Endothelial cell of umbilical vein (primary cell): ENCODE results near the gene MAFF. TPM values are rescaled to one million over a fixed set of nuclear protein-coding genes. Genes with fewer than 3 reads are reported as not detected.
A peak's percentile ranks its signal among the peaks of the same experiment; 100 is the strongest.

ENCODE experiments used
- BruUV-seq: library from RNA; stranded (reverse); fragments of 400-500 nt; replicated peaks from 2 replicates; lab custom pipeline; 2021; lab: Mats Ljungman, UMichigan
- CTCF ChIA-PET: fragments of 300-600, 350-600 bp; sonication (Branson Sonifier 250); formaldehyde crosslinking; loops from one replicate; lab custom pipeline; 2021; ENCODE audit warnings: antibody characterized with exemption, inconsistent platforms; lab: Charles Lee
- POLR2A ChIA-PET: fragments of 300-600, 350-600 bp; sonication (Branson Sonifier 250); formaldehyde crosslinking; loops from one replicate; lab custom pipeline; 2021; ENCODE audit warnings: antibody characterized with exemption, inconsistent platforms; lab: Charles Lee
- DNase-seq: peaks from one replicate; pipeline ENCODE4 v3.0.0-alpha.2; 2011; ENCODE audit warnings: low read depth, low spot score
- FAIRE-seq: peaks from 2 replicates; lab custom pipeline; 2011; peaks lifted over from hg19 to GRCh38; lab: Jason Lieb, UNC
- H2AFZ ChIP-seq: 2 replicates; pipeline ENCODE4 v1.6.0; 2012; ENCODE audit warnings: low read depth, low read length, control low read depth, inconsistent platforms
- H3K27ac ChIP-seq: 2 replicates; pipeline ENCODE4 v1.5.1; 2011; ENCODE audit warnings: low read depth, mild to moderate bottlenecking, control low read depth, low read length, moderate library complexity; ENCODE audit not compliant: insufficient read depth
- H3K27me3 ChIP-seq, 2 experiments: 2 replicates each; pipeline versions ENCODE4 v1.6.0 to v1.6.1; 2011; ENCODE audit warnings: low read length in 2 of 2, mixed read lengths in 1 of 2; ENCODE audit not compliant: control insufficient read depth in 2 of 2, insufficient read depth in 2 of 2
- H3K36me3 ChIP-seq, 2 experiments: 2 replicates in 1 of 2; 3 replicates in 1 of 2; pipeline ENCODE4 v1.5.1; 2011; ENCODE audit warnings: low read length in 2 of 2, mild to moderate bottlenecking in 1 of 2, moderate library complexity in 1 of 2; ENCODE audit not compliant: control insufficient read depth in 2 of 2, insufficient read depth in 2 of 2; ENCODE audit errors: extremely low read depth in 1 of 2
- H3K4me1 ChIP-seq: 3 replicates; pipeline ENCODE4 v1.5.1; 2011; ENCODE audit warnings: mild to moderate bottlenecking, low read length; ENCODE audit not compliant: control insufficient read depth, insufficient read depth; ENCODE audit errors: extremely low read depth
- H3K4me2 ChIP-seq: 2 replicates; pipeline ENCODE4 v1.6.1; 2011; ENCODE audit warnings: low read length, control low read depth, mixed read lengths; ENCODE audit not compliant: insufficient read depth
- H3K4me3 ChIP-seq, 3 experiments: fragments of 200-600 bp in 1 of 3; sonication (generic), shearing (Covaris generic) in 1 of 3; replicated peaks in 1 of 3; 2 replicates each; pipeline ENCODE4 v1.5.1; 2011 to 2016; ENCODE audit warnings: control low read depth in 3 of 3, low read length in 3 of 3, mild to moderate bottlenecking in 2 of 3, inconsistent platforms in 1 of 3, low read depth in 1 of 3, moderate library complexity in 1 of 3; ENCODE audit not compliant: insufficient read depth in 1 of 3
- H3K79me2 ChIP-seq: 2 replicates; pipeline ENCODE4 v1.6.0; 2012; ENCODE audit warnings: low read length, inconsistent platforms; ENCODE audit not compliant: control insufficient read depth, insufficient read depth
- H3K9ac ChIP-seq: replicated peaks from 2 replicates; pipeline ENCODE3; 2011; ENCODE audit warnings: low read length, control low read depth; ENCODE audit not compliant: insufficient read depth; ENCODE audit errors: extremely low read depth
- H3K9me1 ChIP-seq: replicated peaks from 3 replicates; pipeline ENCODE4 v1.6.0; 2011; ENCODE audit warnings: mild to moderate bottlenecking, low read length; ENCODE audit not compliant: control insufficient read depth, insufficient read depth; ENCODE audit errors: extremely low read depth
- H3K9me3 ChIP-seq: replicated peaks from 2 replicates; pipeline ENCODE4 v1.5.1; 2012; ENCODE audit warnings: low read length, inconsistent platforms; ENCODE audit not compliant: control insufficient read depth, insufficient read depth
- H4K20me1 ChIP-seq: replicated peaks from 2 replicates; pipeline ENCODE3; 2011; ENCODE audit warnings: mild to moderate bottlenecking, low read length; ENCODE audit not compliant: control insufficient read depth, insufficient read depth; ENCODE audit errors: extremely low read depth
- CTCF ChIP-seq, 2 donors: IDR thresholded peaks; 1 replicate in 1 of 2; 2 replicates in 1 of 2; pipeline ENCODE4 v1.5.1; 2011; ENCODE audit warnings: low read length in 2 of 2, mild to moderate bottlenecking in 2 of 2, moderate library complexity in 2 of 2, control low read depth in 1 of 2, inconsistent platforms in 1 of 2, low read depth in 1 of 2; ENCODE audit not compliant: insufficient read depth in 1 of 2; ENCODE audit errors: extremely low read depth in 1 of 2
- EZH2 ChIP-seq: IDR thresholded peaks from 2 replicates; pipeline ENCODE4 v1.6.1; 2012; ENCODE audit warnings: borderline replicate concordance, low read depth, mild to moderate bottlenecking, moderate library complexity, low read length, inconsistent platforms; ENCODE audit not compliant: severe bottlenecking
- FOS ChIP-seq: IDR thresholded peaks from 2 replicates; pipeline ENCODE4 v1.6.1; 2011; ENCODE audit warnings: mild to moderate bottlenecking, low read length, moderate library complexity, borderline replicate concordance; ENCODE audit not compliant: insufficient read depth
- GATA2 ChIP-seq: IDR thresholded peaks from 2 replicates; pipeline ENCODE4 v1.7.0; 2011; ENCODE audit warnings: low read depth, mild to moderate bottlenecking, moderate library complexity, mixed read lengths, low read length; ENCODE audit not compliant: insufficient read length, insufficient read depth
- JUN ChIP-seq: IDR thresholded peaks from 2 replicates; pipeline ENCODE4 v1.6.1; 2011; ENCODE audit warnings: borderline replicate concordance, low read depth; ENCODE audit not compliant: insufficient read length, insufficient read depth
- MAX ChIP-seq: IDR thresholded peaks from 2 replicates; pipeline ENCODE4 v1.6.1; 2011; ENCODE audit not compliant: insufficient read depth, insufficient read length
- MYC ChIP-seq: IDR thresholded peaks from one replicate; pipeline ENCODE4 v1.6.1; 2011; ENCODE audit warnings: mild to moderate bottlenecking, low read depth, low read length
- POLR2A ChIP-seq: IDR thresholded peaks from 2 replicates; pipeline ENCODE4 v1.6.1; 2012; ENCODE audit warnings: low read depth, mild to moderate bottlenecking, control low read depth, low read length
- POLR2AphosphoS5 ChIP-seq: IDR thresholded peaks from 2 replicates; pipeline ENCODE4 v1.6.1; 2012; ENCODE audit warnings: low read depth, mild to moderate bottlenecking, control low read depth, low read length, moderate library complexity; ENCODE audit not compliant: insufficient read depth
- dilution Hi-C: fragments of 300-500 bp; cut with MboI; formaldehyde crosslinking; loops from one replicate; pipeline ENCODE4 v1.15.0; 2019; ENCODE audit warnings: low sequenced_read_pairs; ENCODE audit not compliant: extremely low pct_ligation_motif_present
- intact Hi-C: fragments of 100-400 bp; cut with micrococcal nuclease; formaldehyde crosslinking; loops from one replicate; pipeline ENCODE4 v1.10.0; 2022
- polyA plus RNA-seq, 4 experiments: library from polyadenylated mRNA; depleted of rRNA in 3 of 4; stranded (reverse) in 3 of 4; unstranded in 1 of 4; fragments of >200 nt; gene quantifications; 2 replicates each; pipeline versions ENCODE4 v1.2.1 to v1.2.3, GENCODE V29; 2011 to 2012; ENCODE audit warnings: missing spikeins in 1 of 4
- total RNA-seq: library from RNA; stranded (reverse); gene quantifications from 2 replicates; pipeline ENCODE4 v1.2.3, GENCODE V29; 2021

MAFF gene
- total and polyA plus RNA-seq, 2 donors (not counting 3 experiments of a cell fraction or from before 2014, with no cell fraction given): 29.0 to 61.2 TPM

- Histone ChIP-seq H3K9me3 (no peaks in the 10 kb centered on the region), H3K9ac (no peak overlapping the region), H3K27me3 (no peaks in the 10 kb centered on the region), H2AFZ (no peak overlapping the region), H3K4me3 (no peak overlapping the region), H3K79me2 (peaks cover 67% of the 10 kb centered on the region), H4K20me1 (peaks cover 2% of the 10 kb centered on the region), H3K27ac (peak overlapping the region; percentile 71), H3K4me2 (peak overlapping the region; percentile 48), H3K4me1 (peaks cover 25% of the 10 kb centered on the region), H3K36me3 (no peaks in the 10 kb centered on the region), H3K9me1 (no peaks in the 10 kb centered on the region)
- no peak for TF ChIP-seq JUN
- TF ChIP-seq EZH2: no peak
- TF ChIP-seq GATA2: peak; percentile 36
- no TSS peak for BruUV-seq
- CTCF ChIA-PET: interaction anchor here (0.6 to 2.7 kb wide), 3 partner anchors 15 to 204 kb away, joined by 3 to 9 read pairs (median 3); no protein-coding TSS in a partner anchor
- DNase-seq (peak; percentile 42), FAIRE-seq (no peak)
- intact Hi-C loops: loop anchor here (2.0 kb wide), 1 partner anchor 18 kb away; no protein-coding TSS in a partner anchor
- dilution Hi-C loops: no loop called here
- POLR2A ChIA-PET: no interaction called here
These were observed 57.1 kb downstream of the MAFF start for GRCh38 chr22:38258895-38259294.

- Histone ChIP-seq H2AFZ (no peak overlapping the region), H3K9me1 (no peaks in the 10 kb centered on the region), H3K4me1 (peaks cover 25% of the 10 kb centered on the region), H3K27ac (peak overlapping the region; percentile 71), H3K36me3 (peaks cover 0 to 2% of the 10 kb centered on the region in 2 experiments), H3K9ac (no peak overlapping the region), H3K4me3 (no peak overlapping the region), H3K9me3 (no peaks in the 10 kb centered on the region), H4K20me1 (peaks cover 2% of the 10 kb centered on the region), H3K27me3 (no peaks in the 10 kb centered on the region), H3K4me2 (no peak overlapping the region), H3K79me2 (peaks cover 68% of the 10 kb centered on the region)
- dilution Hi-C loops (no loop called here), intact Hi-C loops (loop anchor here (2.0 kb wide), 1 partner anchor 19 kb away; no protein-coding TSS in a partner anchor)
- no TSS peak for BruUV-seq
- FAIRE-seq: no peak
- ChIA-PET POLR2A (no interaction called here), CTCF (interaction anchor here (0.6 to 2.7 kb wide), 3 partner anchors 15 to 203 kb away, joined by 3 to 9 read pairs (median 3); no protein-coding TSS in a partner anchor)
- TF ChIP-seq CTCF (IDR thresholded peaks at IDR 0.05; ENCODE audit: extremely low read depth in 1 of 2, insufficient read depth in 1 of 2, low read depth in 1 of 2, low read length in 2 of 2): no peak
- no peak for TF ChIP-seq FOS
- TF ChIP-seq MYC: no peak
- TF ChIP-seq POLR2A: no peak
- TF ChIP-seq GATA2: no peak
- no peak for TF ChIP-seq MAX
- no peak for TF ChIP-seq JUN
- no peak for TF ChIP-seq EZH2
- TF ChIP-seq POLR2AphosphoS5: no peak
- DNase-seq: no peak
These were observed 57.6 kb downstream of the MAFF start for GRCh38 chr22:38259370-38259769.
